Spleen (tissue), 7 donors: ENCODE results near the gene MOGAT1.

Experiments
- POLR2A ChIP-seq, 3 donors: fragments of 450-650 bp; IDR thresholded peaks; one replicate each; pipeline ENCODE4 v1.5.1; 2017; ENCODE audit warnings: antibody characterized with exemption in 3 of 3, mild to moderate bottlenecking in 1 of 3
- POLR2AphosphoS5 ChIP-seq, 3 donors: sonication (generic); formaldehyde crosslinking; IDR thresholded peaks; one replicate each; pipeline ENCODE4 v1.5.1; 2017; ENCODE audit warnings: antibody characterized with exemption in 3 of 3
- TF ChIP-seq, protein P1 (sequence below), 11 experiments: fragments of 200-600 bp in 7 of 11; fragments of 450-650 bp in 4 of 11; sonication (generic) in 4 of 11; IDR thresholded peaks in 8 of 11; conservative IDR thresholded peaks in 3 of 11; 1 replicate in 7 of 11; 2 replicates in 4 of 11; pipeline versions ENCODE4 v1.4.0 to v1.8.0; 2016 to 2021; ENCODE audit warnings: antibody characterized with exemption in 11 of 11, inconsistent platforms in 4 of 11, mild to moderate bottlenecking in 1 of 11
- donor health status: DM: no; HTN: no; CAD: no; lungs with moderate emphysema.
- donor health status: DM: no; HTN: no; CAD: no.
- donor health status: DM: no; HTN: no; CAD: no.

DNA sequence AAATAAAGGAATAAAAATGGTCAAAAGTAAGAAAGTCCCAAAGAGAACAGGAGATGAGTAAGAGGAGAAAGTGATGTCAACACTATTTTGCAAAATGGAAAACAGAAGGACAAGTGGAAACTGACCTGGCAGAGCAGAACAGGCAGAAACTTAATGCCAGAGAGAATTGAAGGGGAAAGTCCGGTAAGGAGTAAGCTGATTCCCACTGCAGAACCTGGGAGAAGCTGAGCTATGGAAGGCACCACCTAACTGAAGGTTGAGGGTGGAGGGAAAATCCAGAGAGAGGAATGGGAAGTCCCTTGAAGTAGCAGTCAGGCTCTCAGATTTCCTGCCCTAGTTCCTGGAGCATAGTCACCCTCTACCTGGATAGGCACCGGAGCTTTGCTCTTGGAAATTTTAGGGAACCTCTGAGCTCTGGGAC is 59.8 kb downstream of the MOGAT1 start:
- TF ChIP-seq POLR2A (IDR thresholded peaks at IDR 0.05) (no peak), POLR2AphosphoS5 (IDR thresholded peaks at IDR 0.05) (no peak)
- TF ChIP-seq, protein P1, sequence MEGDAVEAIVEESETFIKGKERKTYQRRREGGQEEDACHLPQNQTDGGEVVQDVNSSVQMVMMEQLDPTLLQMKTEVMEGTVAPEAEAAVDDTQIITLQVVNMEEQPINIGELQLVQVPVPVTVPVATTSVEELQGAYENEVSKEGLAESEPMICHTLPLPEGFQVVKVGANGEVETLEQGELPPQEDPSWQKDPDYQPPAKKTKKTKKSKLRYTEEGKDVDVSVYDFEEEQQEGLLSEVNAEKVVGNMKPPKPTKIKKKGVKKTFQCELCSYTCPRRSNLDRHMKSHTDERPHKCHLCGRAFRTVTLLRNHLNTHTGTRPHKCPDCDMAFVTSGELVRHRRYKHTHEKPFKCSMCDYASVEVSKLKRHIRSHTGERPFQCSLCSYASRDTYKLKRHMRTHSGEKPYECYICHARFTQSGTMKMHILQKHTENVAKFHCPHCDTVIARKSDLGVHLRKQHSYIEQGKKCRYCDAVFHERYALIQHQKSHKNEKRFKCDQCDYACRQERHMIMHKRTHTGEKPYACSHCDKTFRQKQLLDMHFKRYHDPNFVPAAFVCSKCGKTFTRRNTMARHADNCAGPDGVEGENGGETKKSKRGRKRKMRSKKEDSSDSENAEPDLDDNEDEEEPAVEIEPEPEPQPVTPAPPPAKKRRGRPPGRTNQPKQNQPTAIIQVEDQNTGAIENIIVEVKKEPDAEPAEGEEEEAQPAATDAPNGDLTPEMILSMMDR (IDR thresholded peaks at IDR 0.05 in 8 of 11, conservative IDR thresholded peaks at IDR 0.05 in 3 of 11) = no peak
